GM19025 (cell line): ENCODE data around the gene CHURC1.

Experiments
- ATAC-seq: cut with Tn5 transposase; IDR thresholded peaks from one replicate; pipeline ENCODE4 v1.9.1; 2021; ENCODE audit warnings: mild to moderate bottlenecking, low read depth, moderate library complexity; ENCODE audit not compliant: unreplicated experiment

CHURC1 gene

GRCh38 chr14:64979336-64980074 lies 65.2 kb downstream of the CHURC1 start:
- no peak for ATAC-seq

GRCh38 chr14:64983439-64984310 lies 69.4 kb downstream of the CHURC1 start:
- ATAC-seq = no peak
